GM12874 (cell line): ENCODE data around the gene TIE1.

Source experiments
- TF ChIP-seq, protein P1 (sequence below): IDR thresholded peaks from 2 replicates; pipeline ENCODE4 v1.5.1; 2011; ENCODE audit warnings: low read depth, mild to moderate bottlenecking, control low read depth, low read length, moderate library complexity; ENCODE audit not compliant: insufficient read depth

TIE1 gene

GRCh38 chr1:43322506-43322905 lies 21.7 kb downstream of the TIE1 start:
- TF ChIP-seq, protein P1, sequence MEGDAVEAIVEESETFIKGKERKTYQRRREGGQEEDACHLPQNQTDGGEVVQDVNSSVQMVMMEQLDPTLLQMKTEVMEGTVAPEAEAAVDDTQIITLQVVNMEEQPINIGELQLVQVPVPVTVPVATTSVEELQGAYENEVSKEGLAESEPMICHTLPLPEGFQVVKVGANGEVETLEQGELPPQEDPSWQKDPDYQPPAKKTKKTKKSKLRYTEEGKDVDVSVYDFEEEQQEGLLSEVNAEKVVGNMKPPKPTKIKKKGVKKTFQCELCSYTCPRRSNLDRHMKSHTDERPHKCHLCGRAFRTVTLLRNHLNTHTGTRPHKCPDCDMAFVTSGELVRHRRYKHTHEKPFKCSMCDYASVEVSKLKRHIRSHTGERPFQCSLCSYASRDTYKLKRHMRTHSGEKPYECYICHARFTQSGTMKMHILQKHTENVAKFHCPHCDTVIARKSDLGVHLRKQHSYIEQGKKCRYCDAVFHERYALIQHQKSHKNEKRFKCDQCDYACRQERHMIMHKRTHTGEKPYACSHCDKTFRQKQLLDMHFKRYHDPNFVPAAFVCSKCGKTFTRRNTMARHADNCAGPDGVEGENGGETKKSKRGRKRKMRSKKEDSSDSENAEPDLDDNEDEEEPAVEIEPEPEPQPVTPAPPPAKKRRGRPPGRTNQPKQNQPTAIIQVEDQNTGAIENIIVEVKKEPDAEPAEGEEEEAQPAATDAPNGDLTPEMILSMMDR = no peak

DNA sequence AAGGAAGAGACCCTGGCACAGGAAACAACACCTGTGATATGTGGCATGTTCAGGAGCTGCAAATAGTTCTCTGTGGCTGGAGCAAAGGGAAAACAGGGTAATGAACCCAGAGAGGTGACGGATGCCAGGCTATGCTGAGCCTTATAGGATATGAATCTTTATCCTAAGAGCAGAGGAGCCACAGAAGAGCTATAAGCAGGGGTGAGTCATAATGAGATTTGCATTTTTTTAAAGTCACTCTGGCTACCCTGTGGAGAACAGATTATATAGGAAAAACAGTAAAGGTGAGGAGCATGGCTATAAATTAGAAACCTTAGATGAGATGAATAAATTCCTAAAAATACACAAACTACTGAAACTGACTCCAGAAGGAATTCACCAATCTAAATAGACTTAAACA lies 24.0 kb downstream of the TIE1 start:
- TF ChIP-seq, protein P1 = no peak

DNA sequence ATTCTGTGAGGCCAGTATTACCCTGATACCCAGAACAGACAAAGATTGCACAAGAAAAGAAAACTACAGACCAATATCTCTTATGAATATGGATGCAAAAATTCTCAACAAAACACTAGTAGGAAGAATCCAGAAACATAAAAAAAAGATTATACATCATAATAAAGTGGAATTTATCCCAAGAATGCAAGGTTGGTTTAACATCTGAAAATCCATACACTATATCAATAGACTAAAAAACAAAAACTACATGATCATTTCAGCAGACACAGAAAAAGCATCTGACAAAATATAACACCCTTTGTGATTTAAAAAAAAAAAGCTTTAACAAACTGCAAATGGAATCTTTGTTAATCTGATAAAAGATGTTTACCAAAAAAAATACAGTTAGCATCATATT lies 24.6 kb downstream of the TIE1 start:
- TF ChIP-seq, protein P1 = no peak

DNA sequence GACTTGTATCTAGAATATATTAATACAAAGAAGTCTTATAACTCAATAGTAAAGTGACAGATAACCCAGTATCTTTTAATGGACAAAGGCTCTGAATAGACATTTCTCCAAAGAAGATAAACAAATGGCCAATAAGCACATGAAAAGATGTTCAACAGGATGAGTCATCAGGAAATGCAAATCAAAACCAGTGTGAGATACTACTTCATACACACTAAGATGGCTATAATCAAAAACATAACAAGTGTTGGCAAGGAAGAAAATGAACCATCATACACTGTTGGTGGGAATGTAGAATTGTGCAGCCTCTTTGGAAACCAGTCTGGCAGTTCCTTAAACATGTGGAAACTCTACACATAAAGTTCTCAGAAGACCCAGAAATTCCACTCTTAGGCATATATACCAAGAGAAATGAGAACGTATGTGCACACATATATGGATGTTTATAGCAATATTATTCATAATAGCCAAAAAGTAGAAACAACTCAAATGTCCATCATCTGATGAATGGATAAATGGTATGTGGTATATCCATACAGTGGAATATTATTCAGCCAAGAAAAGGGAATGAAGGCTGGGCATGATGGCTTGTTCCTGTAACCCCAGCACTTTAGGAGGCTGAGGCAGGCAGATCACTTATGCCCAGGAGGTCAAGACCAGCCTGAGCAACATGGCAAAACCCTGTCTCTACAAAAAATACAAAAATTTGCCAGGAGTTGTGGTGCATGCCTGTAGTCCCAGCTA lies 26.9 kb downstream of the TIE1 start:
- TF ChIP-seq, protein P1 = no peak

DNA sequence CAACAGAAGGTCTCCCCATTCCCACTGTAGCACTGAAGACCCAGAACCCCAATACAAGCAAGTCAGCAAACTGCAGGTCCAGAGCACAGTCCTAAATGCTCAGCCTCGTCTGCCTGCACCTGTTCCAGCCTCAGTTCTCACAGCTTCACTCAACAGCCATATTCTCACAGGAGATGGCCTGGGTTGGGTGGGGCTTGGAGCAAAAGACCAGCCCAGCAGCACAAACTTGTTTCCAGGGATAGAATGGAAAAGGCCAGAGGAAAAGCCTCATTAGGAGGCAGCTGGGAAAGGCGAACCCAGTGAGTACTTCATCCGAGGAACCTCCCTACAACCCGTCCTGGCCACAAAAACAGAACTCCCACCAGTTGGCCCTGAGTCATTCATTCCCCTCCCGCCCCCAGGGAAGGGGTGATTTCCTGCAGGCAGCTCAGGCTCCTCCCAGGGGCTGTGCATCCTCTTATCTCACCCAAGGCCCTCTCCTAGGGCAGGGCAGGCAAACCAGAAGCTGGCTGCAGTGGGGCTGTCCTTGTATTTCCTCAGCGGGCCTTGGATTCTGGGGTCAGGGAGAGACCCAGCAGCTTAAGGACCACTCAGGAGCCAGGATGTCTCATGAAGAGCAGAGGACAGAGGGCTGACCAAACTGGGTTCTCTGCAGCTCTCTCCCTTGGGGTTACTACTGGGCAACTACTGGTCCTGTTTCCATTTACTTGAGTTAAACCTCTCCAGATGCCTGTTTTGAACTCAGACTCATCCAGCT lies 29.4 kb downstream of the TIE1 start:
- TF ChIP-seq, protein P1 = no peak

DNA sequence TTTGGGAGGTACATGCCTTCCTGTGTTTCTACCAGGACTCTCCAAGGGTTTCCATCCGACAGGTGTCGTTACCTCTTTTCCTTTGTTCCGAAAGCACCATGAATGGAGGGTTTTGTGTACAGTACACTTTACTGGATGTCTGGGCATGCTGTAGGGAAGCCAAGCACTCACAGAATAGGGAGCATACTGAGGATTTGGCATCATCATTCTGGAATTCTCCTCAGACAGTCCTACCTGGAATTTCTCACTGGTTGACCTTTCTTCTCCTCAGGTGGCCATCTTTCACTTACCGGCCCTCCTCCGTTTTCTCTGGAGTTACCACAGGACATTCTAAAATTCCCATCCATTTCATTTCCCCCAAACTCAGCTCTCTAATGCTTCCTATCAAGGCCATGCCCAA lies 30.9 kb downstream of the TIE1 start:
- TF ChIP-seq, protein P1 = no peak

- TF ChIP-seq, protein P1 = no peak
These were observed 33.8 kb downstream of the TIE1 start for GRCh38 chr1:43334453-43335205.
